ENCODE measurements around the gene CCDC92.

The CCDC92 gene

GRCh38 chr12:123952037-123952436, 20.6 kb downstream of the CCDC92 start:
- Histone ChIP-seq H3K9ac (ENCODE audit: low read length) (no peak overlapping the region), H3K27me3 (ENCODE audit: low read length) (no peaks in the 10 kb centered on the region), H3K4me3 (ENCODE audit: insufficient read depth, low read length, poor library complexity, severe bottlenecking) (no peak overlapping the region), H3K9me2 (replicated peaks; ENCODE audit: insufficient read depth, low read length) (no peaks in the 10 kb centered on the region), H2AFZ (ENCODE audit: low read depth, low read length, severe bottlenecking) (no peak overlapping the region), H3K9me3 (ENCODE audit: insufficient read depth, low read length) (no peaks in the 10 kb centered on the region), H3K27ac (ENCODE audit: low read depth, low read length) (no peak overlapping the region), H3K79me2 (ENCODE audit: insufficient read depth, low read length) (no peaks in the 10 kb centered on the region), H4K20me1 (ENCODE audit: low read depth, low read length) (no peaks in the 10 kb centered on the region), H3K36me3 (ENCODE audit: low read length) (no peaks in the 10 kb centered on the region), H3F3A (ENCODE audit: insufficient read depth) (no peaks in the 10 kb centered on the region), H3K4me2 (ENCODE audit: low read depth, low read length, poor library complexity, severe bottlenecking) (no peak overlapping the region)
- TF ChIP-seq CTCF (IDR thresholded peaks at IDR 0.05; ENCODE audit: insufficient read depth, low read length, poor library complexity, severe bottlenecking) (no peak), EZH2phosphoT487 (conservative IDR thresholded peaks at IDR 0.05; ENCODE audit: low read length) (no peak)

- Histone ChIP-seq H3K27ac (ENCODE audit: low read depth, low read length) (no peak overlapping the region), H3K36me3 (ENCODE audit: low read length) (no peaks in the 10 kb centered on the region), H3F3A (ENCODE audit: insufficient read depth) (no peaks in the 10 kb centered on the region), H3K9ac (ENCODE audit: low read length) (no peak overlapping the region), H3K9me3 (ENCODE audit: insufficient read depth, low read length) (no peaks in the 10 kb centered on the region), H2AFZ (ENCODE audit: low read depth, low read length, severe bottlenecking) (no peak overlapping the region), H3K4me2 (ENCODE audit: low read depth, low read length, poor library complexity, severe bottlenecking) (no peak overlapping the region), H3K79me2 (ENCODE audit: insufficient read depth, low read length) (no peaks in the 10 kb centered on the region), H3K27me3 (ENCODE audit: low read length) (no peaks in the 10 kb centered on the region), H3K9me2 (replicated peaks; ENCODE audit: insufficient read depth, low read length) (no peaks in the 10 kb centered on the region), H4K20me1 (ENCODE audit: low read depth, low read length) (no peaks in the 10 kb centered on the region), H3K4me3 (ENCODE audit: insufficient read depth, low read length, poor library complexity, severe bottlenecking) (no peak overlapping the region)
- TF ChIP-seq EZH2phosphoT487 (conservative IDR thresholded peaks at IDR 0.05; ENCODE audit: low read length) (no peak), CTCF (IDR thresholded peaks at IDR 0.05; ENCODE audit: insufficient read depth, low read length, poor library complexity, severe bottlenecking) (no peak)
Measured at GRCh38 chr12:123951467-123951866, 21.2 kb downstream of the CCDC92 start.

DNA sequence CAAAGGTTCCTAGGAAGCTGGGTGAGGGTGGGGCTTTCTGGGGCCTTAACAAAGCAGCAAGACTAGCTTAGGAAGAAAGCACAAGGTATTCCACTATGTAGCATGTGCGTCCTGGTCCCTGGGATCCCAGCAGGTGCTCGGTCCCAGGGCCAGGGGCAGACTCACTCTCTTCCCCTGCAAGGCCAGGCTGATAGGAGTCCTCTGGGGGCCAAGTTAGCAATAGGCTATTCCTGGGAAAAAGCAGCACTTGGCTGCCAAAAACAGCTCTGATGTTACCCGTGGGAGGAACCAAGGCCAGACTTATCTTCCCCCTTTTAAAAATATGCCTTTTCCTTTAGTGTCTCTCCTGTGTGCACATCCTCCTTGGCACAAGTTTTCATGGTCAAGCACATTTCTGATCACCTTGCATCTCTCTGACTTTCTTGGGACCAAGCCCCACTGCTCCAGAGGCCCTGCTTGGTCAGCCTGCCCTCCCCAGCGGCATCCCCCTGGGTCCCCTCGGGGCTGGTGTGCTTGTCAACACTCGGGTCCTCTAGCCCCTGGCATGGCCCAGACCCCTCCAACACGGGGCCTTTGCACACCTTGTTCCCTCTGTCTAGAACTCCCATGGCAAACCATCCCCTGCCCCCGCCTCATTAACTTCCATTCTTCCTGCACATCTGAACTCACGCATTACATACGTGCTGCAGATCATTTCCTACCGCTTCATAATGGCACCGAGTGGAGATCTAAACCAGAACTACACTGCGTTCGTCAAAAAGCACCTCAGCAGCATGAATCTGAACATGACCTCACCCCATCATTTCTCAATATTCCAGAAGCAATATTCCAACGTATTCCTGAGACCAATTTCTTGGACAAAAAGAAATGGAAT, 21.9 kb downstream of the CCDC92 start:
- H3K27me3 ChIP-seq (ENCODE audit: low read length) = no peaks in the 10 kb centered on the region
- H3F3A ChIP-seq (ENCODE audit: insufficient read depth) = no peaks in the 10 kb centered on the region
- no peak overlapping the region for H3K4me3 ChIP-seq (ENCODE audit: insufficient read depth, low read length, poor library complexity, severe bottlenecking)
- H3K27ac ChIP-seq (ENCODE audit: low read depth, low read length) = no peak overlapping the region
- H3K9ac ChIP-seq (ENCODE audit: low read length) = no peak overlapping the region
- H3K79me2 ChIP-seq (ENCODE audit: insufficient read depth, low read length) = no peaks in the 10 kb centered on the region
- no peaks in the 10 kb centered on the region for H3K9me3 ChIP-seq (ENCODE audit: insufficient read depth, low read length)
- H3K36me3 ChIP-seq (ENCODE audit: low read length) = no peaks in the 10 kb centered on the region
- H3K9me2 ChIP-seq (replicated peaks; ENCODE audit: insufficient read depth, low read length) = no peaks in the 10 kb centered on the region
- no peak overlapping the region for H3K4me2 ChIP-seq (ENCODE audit: low read depth, low read length, poor library complexity, severe bottlenecking)
- H4K20me1 ChIP-seq (ENCODE audit: low read depth, low read length) = no peaks in the 10 kb centered on the region
- H2AFZ ChIP-seq (ENCODE audit: low read depth, low read length, severe bottlenecking) = no peak overlapping the region
- TF ChIP-seq CTCF (IDR thresholded peaks at IDR 0.05; ENCODE audit: insufficient read depth, low read length, poor library complexity, severe bottlenecking) (no peak), EZH2phosphoT487 (conservative IDR thresholded peaks at IDR 0.05; ENCODE audit: low read length) (no peak)
